ENCODE measurements around the gene VMAC.
"Not testable (repeated sequence)": the region's sequence is repeated elsewhere in the genome, so short reads cannot be mapped to it uniquely, and the experiment has no call there.

VMAC gene

GRCh38 chr19:5904352-5905113 is at the start of gene VMAC:
VMAC (plus strand) TSS chr19:5904872; CDS start chr19:5904891, 19 bp downstream.
- peak; percentile 100 for DNase-seq (ENCODE audit: low read depth, low spot score)

GRCh38 chr19:5855151-5855550 is 49.5 kb upstream of the VMAC start:
- not testable (repeated sequence) for DNase-seq (ENCODE audit: low read depth, low spot score)

GRCh38 chr19:5857203-5858081 is 47.2 kb upstream of the VMAC start:
- DNase-seq (ENCODE audit: low read depth, low spot score): no peak

GRCh38 chr19:5863030-5863665 is 41.5 kb upstream of the VMAC start:
- no peak for DNase-seq (ENCODE audit: low read depth, low spot score)

- no peak for DNase-seq (ENCODE audit: low read depth, low spot score)
Observed at GRCh38 chr19:5864013-5864720, 40.5 kb upstream of the VMAC start.

GRCh38 chr19:5864725-5865486 is 39.8 kb upstream of the VMAC start:
- no peak for DNase-seq (ENCODE audit: low read depth, low spot score)

- no peak for DNase-seq (ENCODE audit: low read depth, low spot score)
Observed at GRCh38 chr19:5865772-5866171, 38.9 kb upstream of the VMAC start.

- DNase-seq (ENCODE audit: low read depth, low spot score): no peak
Observed at GRCh38 chr19:5867201-5868136, 37.2 kb upstream of the VMAC start.

- no peak for DNase-seq (ENCODE audit: low read depth, low spot score)
Observed at GRCh38 chr19:5870986-5871394, 33.7 kb upstream of the VMAC start.

- no peak for DNase-seq (ENCODE audit: low read depth, low spot score)
Observed at GRCh38 chr19:5873617-5874199, 31.0 kb upstream of the VMAC start.

- not testable (repeated sequence) for DNase-seq (ENCODE audit: low read depth, low spot score)
Observed at GRCh38 chr19:5874496-5874895, 30.2 kb upstream of the VMAC start.

- no peak for DNase-seq (ENCODE audit: low read depth, low spot score)
Observed at GRCh38 chr19:5877427-5877826, 27.2 kb upstream of the VMAC start.

GRCh38 chr19:5877882-5878281 is 26.8 kb upstream of the VMAC start:
- no peak for DNase-seq (ENCODE audit: low read depth, low spot score)

- DNase-seq (ENCODE audit: low read depth, low spot score): no peak
Observed at GRCh38 chr19:5880196-5880595, 24.5 kb upstream of the VMAC start.

GRCh38 chr19:5880604-5881078 is 24.0 kb upstream of the VMAC start:
- DNase-seq (ENCODE audit: low read depth, low spot score): no peak

- DNase-seq (ENCODE audit: low read depth, low spot score): no peak
Observed at GRCh38 chr19:5881543-5882299, 23.0 kb upstream of the VMAC start.

- no peak for DNase-seq (ENCODE audit: low read depth, low spot score)
Observed at GRCh38 chr19:5882421-5882968, 22.2 kb upstream of the VMAC start.

Data from activated naive CD8-positive, alpha-beta T cell treated with anti-CD3 and anti-CD28 coated beads, Interleukin-2, amount 50 U/mL, for 16 hours (primary cell).